Endodermal cell (in vitro differentiated cells): ENCODE results near the gene EMSY. TPM values are rescaled to one million over a fixed set of nuclear protein-coding genes. Genes with fewer than 3 reads are reported as not detected.

Experiments
- DNase-seq: peaks from one replicate; pipeline ENCODE4 v3.0.0-alpha.2; 2017
- H3K27ac ChIP-seq: 2 replicates; pipeline ENCODE4 v1.5.1; 2013; ENCODE audit warnings: mild to moderate bottlenecking, low read depth, low read length, moderate library complexity
- H3K27me3 ChIP-seq: 2 replicates; pipeline ENCODE4 v1.6.1; 2013; ENCODE audit warnings: mild to moderate bottlenecking, low read length, moderate library complexity; ENCODE audit not compliant: insufficient read depth, control insufficient read depth, poor library complexity, severe bottlenecking
- H3K36me3 ChIP-seq: 2 replicates; pipeline ENCODE4 v1.7.0; 2013; ENCODE audit warnings: mild to moderate bottlenecking, low read length, moderate library complexity; ENCODE audit not compliant: control insufficient read depth, insufficient read depth
- H3K4me1 ChIP-seq: one replicate; pipeline ENCODE4 v1.7.0; 2013; ENCODE audit warnings: low read length; ENCODE audit not compliant: control insufficient read depth, insufficient read depth
- H3K4me3 ChIP-seq: 2 replicates; pipeline ENCODE4 v1.5.1; 2013; ENCODE audit warnings: mild to moderate bottlenecking, low read length, moderate library complexity
- H3K9ac ChIP-seq: 2 replicates; pipeline ENCODE4 v1.6.1; 2013; ENCODE audit warnings: mild to moderate bottlenecking, low read length, moderate library complexity; ENCODE audit not compliant: poor library complexity, severe bottlenecking; ENCODE audit errors: extremely low read depth
- H3K9me3 ChIP-seq: 2 replicates; pipeline ENCODE4 v1.6.1; 2013; ENCODE audit warnings: mild to moderate bottlenecking, low read length, moderate library complexity; ENCODE audit not compliant: control insufficient read depth
- H3K27ac Mint-ChIP-seq: 2 replicates; pipeline ENCODE4 v1.8.0; 2020; ENCODE audit warnings: mixed read lengths
- H3K27me3 Mint-ChIP-seq: 2 replicates; pipeline ENCODE4 v1.8.0; 2021; ENCODE audit warnings: mild to moderate bottlenecking, mixed read lengths; ENCODE audit not compliant: insufficient read depth
- H3K36me3 Mint-ChIP-seq: 2 replicates; pipeline ENCODE4 v1.8.0; 2020; ENCODE audit warnings: low read depth, mixed read lengths
- H3K4me1 Mint-ChIP-seq: 2 replicates; pipeline ENCODE4 v1.8.0; 2020; ENCODE audit warnings: mixed read lengths
- H3K4me3 Mint-ChIP-seq: 2 replicates; pipeline ENCODE4 v1.8.0; 2020; ENCODE audit warnings: mild to moderate bottlenecking, moderate library complexity, mixed read lengths
- H3K9me3 Mint-ChIP-seq: 2 replicates; pipeline ENCODE4 v1.8.0; 2020; ENCODE audit warnings: mild to moderate bottlenecking, mixed read lengths
- WGBS, 2 experiments: methylation state at CpG; one replicate each; pipeline versions ENCODE4 v1.1.5 to v1.1.7; 2013; ENCODE audit warnings: missing lambda C conversion rate in 2 of 2, mixed read lengths in 1 of 2; ENCODE audit not compliant: insufficient coverage in 1 of 2, insufficient read length in 1 of 2; 5-methylcytosine and 5-hydroxymethylcytosine counted together
- total RNA-seq, 2 donors: library from RNA; stranded (reverse); fragmentation: NEBNext Ultra II Directional in 1 of 2; extraction: Animal tissue kit (Norgen Biotek cat#: 25700) in 1 of 2; gene quantifications; 2 replicates in 1 of 2; 3 replicates in 1 of 2; pipeline ENCODE4 v1.2.1, GENCODE V29; 2021
- TF ChIP-seq, protein P1 (sequence below): fragments of 200-600 bp; sonication (generic); conservative IDR thresholded peaks from 2 replicates; pipeline ENCODE4 v1.5.0; 2021; ENCODE audit warnings: antibody characterized with exemption, mild to moderate bottlenecking

Gene EMSY
- total RNA-seq, 2 donors from 2014 or later, result 27.4 to 35.5 TPM

GRCh38 chr11:76426660-76427059 is 18.2 kb upstream of the EMSY start:
- H3K27me3 Mint-ChIP-seq, result peaks cover 66% of the 10 kb centered on the region
- Histone ChIP-seq H3K9me3 (no peaks in the 10 kb centered on the region), H3K4me1 (peaks cover 3% of the 10 kb centered on the region), H3K4me3 (no peak overlapping the region), H3K36me3 (no peaks in the 10 kb centered on the region), H3K27me3 (peaks cover 7% of the 10 kb centered on the region), H3K9ac (no peak overlapping the region), H3K27ac (no peak overlapping the region)
- H3K4me3 Mint-ChIP-seq, result no peak overlapping the region
- TF ChIP-seq, protein P1, sequence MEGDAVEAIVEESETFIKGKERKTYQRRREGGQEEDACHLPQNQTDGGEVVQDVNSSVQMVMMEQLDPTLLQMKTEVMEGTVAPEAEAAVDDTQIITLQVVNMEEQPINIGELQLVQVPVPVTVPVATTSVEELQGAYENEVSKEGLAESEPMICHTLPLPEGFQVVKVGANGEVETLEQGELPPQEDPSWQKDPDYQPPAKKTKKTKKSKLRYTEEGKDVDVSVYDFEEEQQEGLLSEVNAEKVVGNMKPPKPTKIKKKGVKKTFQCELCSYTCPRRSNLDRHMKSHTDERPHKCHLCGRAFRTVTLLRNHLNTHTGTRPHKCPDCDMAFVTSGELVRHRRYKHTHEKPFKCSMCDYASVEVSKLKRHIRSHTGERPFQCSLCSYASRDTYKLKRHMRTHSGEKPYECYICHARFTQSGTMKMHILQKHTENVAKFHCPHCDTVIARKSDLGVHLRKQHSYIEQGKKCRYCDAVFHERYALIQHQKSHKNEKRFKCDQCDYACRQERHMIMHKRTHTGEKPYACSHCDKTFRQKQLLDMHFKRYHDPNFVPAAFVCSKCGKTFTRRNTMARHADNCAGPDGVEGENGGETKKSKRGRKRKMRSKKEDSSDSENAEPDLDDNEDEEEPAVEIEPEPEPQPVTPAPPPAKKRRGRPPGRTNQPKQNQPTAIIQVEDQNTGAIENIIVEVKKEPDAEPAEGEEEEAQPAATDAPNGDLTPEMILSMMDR, result no peak
- H3K9me3 Mint-ChIP-seq, result no peaks in the 10 kb centered on the region
- DNase-seq, result no peak
- H3K36me3 Mint-ChIP-seq, result no peaks in the 10 kb centered on the region
- H3K4me1 Mint-ChIP-seq, result peaks cover 15% of the 10 kb centered on the region
- H3K27ac Mint-ChIP-seq, result no peak overlapping the region

DNA sequence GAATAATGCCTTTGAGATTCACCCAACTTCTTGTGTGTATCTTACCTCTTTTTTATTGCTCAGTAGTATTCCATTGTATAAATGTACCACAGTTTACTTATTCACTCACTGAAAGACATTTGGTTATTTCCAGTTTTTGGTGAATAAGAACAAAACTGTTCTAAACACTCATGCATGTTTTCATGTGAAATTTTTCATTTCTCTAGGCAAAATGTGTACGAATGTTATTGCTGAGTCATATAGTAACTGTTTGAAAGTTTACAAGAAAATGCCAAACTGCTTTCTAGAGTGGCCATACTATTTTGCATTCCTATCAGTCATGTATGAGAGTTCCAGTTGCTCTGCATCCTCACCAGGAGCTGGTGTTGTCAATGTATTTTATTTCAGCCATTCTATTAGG is 8.8 kb upstream of the EMSY start:
- 100% methylated on average over 1 of the region's 1 CpG; no CpG with 5 or more reads in 1 of the 2 experiments for WGBS, 2 experiments
- DNase-seq, result no peak

DNA sequence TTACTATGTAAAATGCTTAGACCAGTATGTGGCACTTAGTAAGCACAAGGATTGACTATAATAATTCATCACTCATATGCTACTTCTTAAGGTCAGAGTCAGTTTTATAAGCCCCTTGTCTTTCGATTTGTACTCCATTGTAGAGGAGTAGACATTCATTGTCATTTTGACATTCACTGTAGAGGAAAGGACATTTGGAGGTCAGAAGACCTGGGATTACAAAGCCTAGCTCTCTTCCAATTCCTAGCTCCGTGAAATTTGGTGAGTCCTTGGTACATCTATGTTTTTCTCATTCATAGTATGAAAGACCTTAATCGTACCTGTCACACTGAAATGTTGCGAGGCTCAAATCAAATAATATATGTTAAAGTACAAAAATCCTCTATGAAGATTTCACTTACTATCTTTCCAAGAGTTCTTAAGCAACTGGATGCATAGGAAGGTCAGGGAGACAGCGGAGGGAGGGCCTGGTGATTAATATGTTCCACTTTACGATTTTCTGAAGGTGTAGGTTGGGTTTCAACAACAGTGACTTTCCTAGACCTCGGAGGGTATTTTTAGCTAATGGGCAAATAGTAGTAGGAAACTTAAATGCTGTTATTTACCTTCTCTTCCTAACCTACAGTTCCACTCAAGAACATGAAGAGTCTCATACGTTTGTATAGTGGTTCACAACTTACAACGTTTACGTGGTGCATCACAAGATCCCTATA is 1.4 kb upstream of the EMSY start:
- H3K27ac ChIP-seq, result no peak overlapping the region
- Mint-ChIP-seq H3K9me3 (no peaks in the 10 kb centered on the region), H3K4me1 (peaks cover 20% of the 10 kb centered on the region), H3K27ac (peak overlapping the region; percentile 99), H3K27me3 (no peaks in the 10 kb centered on the region), H3K4me3 (peak overlapping the region; percentile 85), H3K36me3 (peaks cover 13% of the 10 kb centered on the region)
- no peaks in the 10 kb centered on the region for H3K27me3 ChIP-seq
- H3K9ac ChIP-seq, result peak overlapping the region; percentile 97
- H3K9me3 ChIP-seq, result no peaks in the 10 kb centered on the region
- H3K36me3 ChIP-seq, result peaks cover 16% of the 10 kb centered on the region
- 45 to 51% methylated on average over 3 to 9 of the region's 10 CpGs for WGBS, 2 experiments
- H3K4me1 ChIP-seq, result peaks cover 3% of the 10 kb centered on the region
- TF ChIP-seq, protein P1, result no peak
- no peak for DNase-seq
- H3K4me3 ChIP-seq, result peak overlapping the region; percentile 90

More for the DNA sequence above, 8.8 kb upstream of the EMSY start:
- no peaks in the 10 kb centered on the region for H3K4me1 Mint-ChIP-seq
- H3K4me1 ChIP-seq, result no peaks in the 10 kb centered on the region
- H3K4me3 ChIP-seq, result no peak overlapping the region
- no peaks in the 10 kb centered on the region for H3K27me3 ChIP-seq
- H3K9ac ChIP-seq, result no peak overlapping the region
- H3K36me3 ChIP-seq, result no peaks in the 10 kb centered on the region
- no peaks in the 10 kb centered on the region for H3K9me3 ChIP-seq
- H3K27ac Mint-ChIP-seq, result no peak overlapping the region
- H3K27me3 Mint-ChIP-seq, result peaks cover 14% of the 10 kb centered on the region
- no peaks in the 10 kb centered on the region for H3K36me3 Mint-ChIP-seq
- no peak overlapping the region for H3K27ac ChIP-seq
- TF ChIP-seq, protein P1, result no peak
- H3K4me3 Mint-ChIP-seq, result no peak overlapping the region
- H3K9me3 Mint-ChIP-seq, result no peaks in the 10 kb centered on the region
